Measurements from ENCODE around the gene ABR.
"Not testable (repeated sequence)": the region's sequence is repeated elsewhere in the genome, so short reads cannot be mapped to it uniquely, and the experiment has no call there.

DNA sequence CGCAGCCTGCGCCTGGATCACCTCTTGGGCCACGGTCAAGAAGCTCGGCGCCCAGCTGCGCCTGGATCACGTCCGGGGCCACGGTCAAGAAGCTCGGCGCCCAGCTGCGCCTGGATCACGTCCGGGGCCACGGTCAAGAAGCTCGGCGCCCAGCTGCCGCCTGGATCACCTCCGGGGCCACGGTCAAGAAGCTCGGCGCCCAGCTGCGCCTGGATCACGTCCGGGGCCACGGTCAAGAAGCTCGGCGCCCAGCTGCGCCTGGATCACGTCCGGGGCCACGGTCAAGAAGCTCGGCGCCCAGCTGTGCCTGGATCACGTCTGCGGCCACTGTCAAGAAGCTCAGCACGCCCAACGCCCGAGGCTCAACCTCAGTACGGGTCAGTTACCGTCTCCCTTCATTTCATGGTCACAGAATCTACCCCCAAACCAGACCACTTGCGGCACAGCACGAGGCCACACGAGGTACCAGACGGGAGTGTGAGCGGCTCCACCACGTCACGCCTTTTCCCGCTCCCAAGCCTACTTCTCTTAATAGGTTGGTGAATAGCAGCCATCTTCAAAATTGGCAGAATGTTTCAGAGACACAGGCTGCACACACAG, 131.2 kb downstream of the ABR start:
- TF ChIP-seq, protein P1, sequence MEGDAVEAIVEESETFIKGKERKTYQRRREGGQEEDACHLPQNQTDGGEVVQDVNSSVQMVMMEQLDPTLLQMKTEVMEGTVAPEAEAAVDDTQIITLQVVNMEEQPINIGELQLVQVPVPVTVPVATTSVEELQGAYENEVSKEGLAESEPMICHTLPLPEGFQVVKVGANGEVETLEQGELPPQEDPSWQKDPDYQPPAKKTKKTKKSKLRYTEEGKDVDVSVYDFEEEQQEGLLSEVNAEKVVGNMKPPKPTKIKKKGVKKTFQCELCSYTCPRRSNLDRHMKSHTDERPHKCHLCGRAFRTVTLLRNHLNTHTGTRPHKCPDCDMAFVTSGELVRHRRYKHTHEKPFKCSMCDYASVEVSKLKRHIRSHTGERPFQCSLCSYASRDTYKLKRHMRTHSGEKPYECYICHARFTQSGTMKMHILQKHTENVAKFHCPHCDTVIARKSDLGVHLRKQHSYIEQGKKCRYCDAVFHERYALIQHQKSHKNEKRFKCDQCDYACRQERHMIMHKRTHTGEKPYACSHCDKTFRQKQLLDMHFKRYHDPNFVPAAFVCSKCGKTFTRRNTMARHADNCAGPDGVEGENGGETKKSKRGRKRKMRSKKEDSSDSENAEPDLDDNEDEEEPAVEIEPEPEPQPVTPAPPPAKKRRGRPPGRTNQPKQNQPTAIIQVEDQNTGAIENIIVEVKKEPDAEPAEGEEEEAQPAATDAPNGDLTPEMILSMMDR (IDR thresholded peaks at IDR 0.05; ENCODE audit: low read depth, low read length, missing input control), result not testable (repeated sequence)
- TF ChIP-seq JUND (IDR thresholded peaks at IDR 0.05); RAD21 (IDR thresholded peaks at IDR 0.05); GABPA (IDR thresholded peaks at IDR 0.05 in 1 of 2, conservative IDR thresholded peaks at IDR 0.05 in 1 of 2); TAF1 (conservative IDR thresholded peaks at IDR 0.05); RXRA (IDR thresholded peaks at IDR 0.05); YY1 (IDR thresholded peaks at IDR 0.05); SP1 (IDR thresholded peaks at IDR 0.05); FOXA1 (IDR thresholded peaks at IDR 0.05); HNF4G (IDR thresholded peaks at IDR 0.05); EGR1 (IDR thresholded peaks at IDR 0.05; ENCODE audit: low read depth in 2 of 2): not testable (repeated sequence)
- TF ChIP-seq, protein P2, sequence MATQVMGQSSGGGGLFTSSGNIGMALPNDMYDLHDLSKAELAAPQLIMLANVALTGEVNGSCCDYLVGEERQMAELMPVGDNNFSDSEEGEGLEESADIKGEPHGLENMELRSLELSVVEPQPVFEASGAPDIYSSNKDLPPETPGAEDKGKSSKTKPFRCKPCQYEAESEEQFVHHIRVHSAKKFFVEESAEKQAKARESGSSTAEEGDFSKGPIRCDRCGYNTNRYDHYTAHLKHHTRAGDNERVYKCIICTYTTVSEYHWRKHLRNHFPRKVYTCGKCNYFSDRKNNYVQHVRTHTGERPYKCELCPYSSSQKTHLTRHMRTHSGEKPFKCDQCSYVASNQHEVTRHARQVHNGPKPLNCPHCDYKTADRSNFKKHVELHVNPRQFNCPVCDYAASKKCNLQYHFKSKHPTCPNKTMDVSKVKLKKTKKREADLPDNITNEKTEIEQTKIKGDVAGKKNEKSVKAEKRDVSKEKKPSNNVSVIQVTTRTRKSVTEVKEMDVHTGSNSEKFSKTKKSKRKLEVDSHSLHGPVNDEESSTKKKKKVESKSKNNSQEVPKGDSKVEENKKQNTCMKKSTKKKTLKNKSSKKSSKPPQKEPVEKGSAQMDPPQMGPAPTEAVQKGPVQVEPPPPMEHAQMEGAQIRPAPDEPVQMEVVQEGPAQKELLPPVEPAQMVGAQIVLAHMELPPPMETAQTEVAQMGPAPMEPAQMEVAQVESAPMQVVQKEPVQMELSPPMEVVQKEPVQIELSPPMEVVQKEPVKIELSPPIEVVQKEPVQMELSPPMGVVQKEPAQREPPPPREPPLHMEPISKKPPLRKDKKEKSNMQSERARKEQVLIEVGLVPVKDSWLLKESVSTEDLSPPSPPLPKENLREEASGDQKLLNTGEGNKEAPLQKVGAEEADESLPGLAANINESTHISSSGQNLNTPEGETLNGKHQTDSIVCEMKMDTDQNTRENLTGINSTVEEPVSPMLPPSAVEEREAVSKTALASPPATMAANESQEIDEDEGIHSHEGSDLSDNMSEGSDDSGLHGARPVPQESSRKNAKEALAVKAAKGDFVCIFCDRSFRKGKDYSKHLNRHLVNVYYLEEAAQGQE (IDR thresholded peaks at IDR 0.05), result not testable (repeated sequence)
- TF ChIP-seq, protein P3, sequence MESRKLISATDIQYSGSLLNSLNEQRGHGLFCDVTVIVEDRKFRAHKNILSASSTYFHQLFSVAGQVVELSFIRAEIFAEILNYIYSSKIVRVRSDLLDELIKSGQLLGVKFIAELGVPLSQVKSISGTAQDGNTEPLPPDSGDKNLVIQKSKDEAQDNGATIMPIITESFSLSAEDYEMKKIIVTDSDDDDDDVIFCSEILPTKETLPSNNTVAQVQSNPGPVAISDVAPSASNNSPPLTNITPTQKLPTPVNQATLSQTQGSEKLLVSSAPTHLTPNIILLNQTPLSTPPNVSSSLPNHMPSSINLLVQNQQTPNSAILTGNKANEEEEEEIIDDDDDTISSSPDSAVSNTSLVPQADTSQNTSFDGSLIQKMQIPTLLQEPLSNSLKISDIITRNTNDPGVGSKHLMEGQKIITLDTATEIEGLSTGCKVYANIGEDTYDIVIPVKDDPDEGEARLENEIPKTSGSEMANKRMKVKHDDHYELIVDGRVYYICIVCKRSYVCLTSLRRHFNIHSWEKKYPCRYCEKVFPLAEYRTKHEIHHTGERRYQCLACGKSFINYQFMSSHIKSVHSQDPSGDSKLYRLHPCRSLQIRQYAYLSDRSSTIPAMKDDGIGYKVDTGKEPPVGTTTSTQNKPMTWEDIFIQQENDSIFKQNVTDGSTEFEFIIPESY (IDR thresholded peaks at IDR 0.05), result not testable (repeated sequence)
- TF ChIP-seq, protein P4, sequence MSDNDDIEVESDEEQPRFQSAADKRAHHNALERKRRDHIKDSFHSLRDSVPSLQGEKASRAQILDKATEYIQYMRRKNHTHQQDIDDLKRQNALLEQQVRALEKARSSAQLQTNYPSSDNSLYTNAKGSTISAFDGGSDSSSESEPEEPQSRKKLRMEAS (IDR thresholded peaks at IDR 0.05), result not testable (repeated sequence)

Data from liver (tissue), 3 donors.